Loucy (cell line): ENCODE data around the gene WWOX.

ENCODE experiments used
- H2AFZ ChIP-seq: fragments of 200-600 bp; sonication (generic); 2 replicates; pipeline ENCODE4 v1.6.0; 2016; ENCODE audit warnings: antibody characterized with exemption, mild to moderate bottlenecking, low read length, moderate library complexity
- H3F3A ChIP-seq: fragments of 200-600 bp; 2 replicates; pipeline ENCODE4 v1.6.0; 2016; ENCODE audit warnings: antibody characterized with exemption, low read depth, mild to moderate bottlenecking
- H3K27me3 ChIP-seq: fragments of 200-600 bp; sonication (generic); 2 replicates; pipeline ENCODE4 v1.6.1; 2014; ENCODE audit warnings: low read length, mild to moderate bottlenecking; ENCODE audit not compliant: insufficient read depth, poor library complexity, severe bottlenecking
- H3K36me3 ChIP-seq: fragments of 200-600 bp; sonication (generic); 2 replicates; pipeline ENCODE4 v1.6.1; 2016; ENCODE audit warnings: low read length; ENCODE audit not compliant: insufficient read depth
- H3K4me1 ChIP-seq: fragments of 200-600 bp; sonication (generic); 2 replicates; pipeline ENCODE4 v1.5.1; 2014; ENCODE audit warnings: low read length, mild to moderate bottlenecking; ENCODE audit not compliant: insufficient read depth, poor library complexity, severe bottlenecking
- H3K4me2 ChIP-seq: fragments of 200-600 bp; sonication (generic); 2 replicates; pipeline ENCODE4 v1.6.0; 2014; ENCODE audit warnings: antibody characterized with exemption, low read length, low read depth, mild to moderate bottlenecking; ENCODE audit not compliant: poor library complexity, severe bottlenecking
- H3K4me3 ChIP-seq: fragments of 200-600 bp; sonication (generic); 2 replicates; pipeline ENCODE4 v1.5.1; 2014; ENCODE audit warnings: low read length, mild to moderate bottlenecking, mixed read lengths; ENCODE audit not compliant: poor library complexity, severe bottlenecking
- H3K79me2 ChIP-seq: fragments of 200-600 bp; sonication (generic); 2 replicates; pipeline ENCODE4 v1.6.1; 2014; ENCODE audit warnings: low read length; ENCODE audit not compliant: insufficient read depth
- H3K9ac ChIP-seq: fragments of 200-600 bp; sonication (generic); 2 replicates; pipeline ENCODE4 v1.6.0; 2014; ENCODE audit warnings: mild to moderate bottlenecking, low read depth, low read length, moderate library complexity; ENCODE audit not compliant: poor library complexity, severe bottlenecking
- H3K9me2 ChIP-seq: fragments of 200-600 bp; sonication (generic); replicated peaks from 2 replicates; pipeline ENCODE4 v1.6.1; 2016; ENCODE audit warnings: low read depth, low read length, mixed read lengths
- H3K9me3 ChIP-seq: fragments of 200-600 bp; sonication (generic); 2 replicates; pipeline ENCODE4 v1.6.1; 2014; ENCODE audit warnings: mild to moderate bottlenecking, antibody characterized with exemption, low read length, low read depth; ENCODE audit not compliant: insufficient read depth
- H4K20me1 ChIP-seq: fragments of 200-600 bp; sonication (generic); 2 replicates; pipeline ENCODE4 v1.6.0; 2014; ENCODE audit warnings: antibody characterized with exemption, low read length, mild to moderate bottlenecking; ENCODE audit not compliant: insufficient read depth, poor library complexity, severe bottlenecking
- CTCF ChIP-seq: fragments of 200-600 bp; sonication (generic); conservative IDR thresholded peaks from 2 replicates; pipeline ENCODE4 v1.5.1; 2014; ENCODE audit warnings: mild to moderate bottlenecking, antibody characterized with exemption, low read length
- EZH2phosphoT487 ChIP-seq: fragments of 200-600 bp; IDR thresholded peaks from 2 replicates; pipeline ENCODE4 v1.6.1; 2018; ENCODE audit warnings: antibody characterized with exemption, mild to moderate bottlenecking, moderate library complexity, borderline replicate concordance

Gene WWOX

GRCh38 chr16:78490431-78490830 lies 391.0 kb downstream of the WWOX start:
- Histone ChIP-seq H3K4me2 (no peak overlapping the region), H3K79me2 (no peaks in the 10 kb centered on the region), H3K36me3 (no peaks in the 10 kb centered on the region), H3K4me1 (no peaks in the 10 kb centered on the region), H3K9me2 (no peaks in the 10 kb centered on the region), H3F3A (no peaks in the 10 kb centered on the region), H2AFZ (no peak overlapping the region), H3K9me3 (no peaks in the 10 kb centered on the region), H3K4me3 (no peak overlapping the region), H3K9ac (no peak overlapping the region), H3K27me3 (no peaks in the 10 kb centered on the region), H4K20me1 (no peaks in the 10 kb centered on the region)
- TF ChIP-seq CTCF (no peak), EZH2phosphoT487 (no peak)

GRCh38 chr16:78490847-78491246 lies 391.4 kb downstream of the WWOX start:
- no peaks in the 10 kb centered on the region for H3K27me3 ChIP-seq
- no peaks in the 10 kb centered on the region for H3K9me2 ChIP-seq
- no peak overlapping the region for H3K4me2 ChIP-seq
- H4K20me1 ChIP-seq, result no peaks in the 10 kb centered on the region
- H3K4me3 ChIP-seq, result no peak overlapping the region
- no peaks in the 10 kb centered on the region for H3K9me3 ChIP-seq
- H3K36me3 ChIP-seq, result no peaks in the 10 kb centered on the region
- H2AFZ ChIP-seq, result no peak overlapping the region
- no peak for TF ChIP-seq CTCF
- TF ChIP-seq EZH2phosphoT487, result no peak
- H3F3A ChIP-seq, result no peaks in the 10 kb centered on the region
- H3K9ac ChIP-seq, result no peak overlapping the region
- H3K4me1 ChIP-seq, result no peaks in the 10 kb centered on the region
- no peaks in the 10 kb centered on the region for H3K79me2 ChIP-seq

GRCh38 chr16:78493573-78493972 lies 394.1 kb downstream of the WWOX start:
- no peaks in the 10 kb centered on the region for H4K20me1 ChIP-seq
- peaks cover 4% of the 10 kb centered on the region for H3K4me1 ChIP-seq
- no peaks in the 10 kb centered on the region for H3K9me2 ChIP-seq
- no peaks in the 10 kb centered on the region for H3F3A ChIP-seq
- no peaks in the 10 kb centered on the region for H3K27me3 ChIP-seq
- no peak overlapping the region for H3K4me3 ChIP-seq
- no peaks in the 10 kb centered on the region for H3K79me2 ChIP-seq
- H3K4me2 ChIP-seq, result no peak overlapping the region
- H2AFZ ChIP-seq, result no peak overlapping the region
- no peak overlapping the region for H3K9ac ChIP-seq
- TF ChIP-seq CTCF (no peak), EZH2phosphoT487 (no peak)
- no peaks in the 10 kb centered on the region for H3K36me3 ChIP-seq
- no peaks in the 10 kb centered on the region for H3K9me3 ChIP-seq
